ENCODE data around the gene JPH2.

DNA sequence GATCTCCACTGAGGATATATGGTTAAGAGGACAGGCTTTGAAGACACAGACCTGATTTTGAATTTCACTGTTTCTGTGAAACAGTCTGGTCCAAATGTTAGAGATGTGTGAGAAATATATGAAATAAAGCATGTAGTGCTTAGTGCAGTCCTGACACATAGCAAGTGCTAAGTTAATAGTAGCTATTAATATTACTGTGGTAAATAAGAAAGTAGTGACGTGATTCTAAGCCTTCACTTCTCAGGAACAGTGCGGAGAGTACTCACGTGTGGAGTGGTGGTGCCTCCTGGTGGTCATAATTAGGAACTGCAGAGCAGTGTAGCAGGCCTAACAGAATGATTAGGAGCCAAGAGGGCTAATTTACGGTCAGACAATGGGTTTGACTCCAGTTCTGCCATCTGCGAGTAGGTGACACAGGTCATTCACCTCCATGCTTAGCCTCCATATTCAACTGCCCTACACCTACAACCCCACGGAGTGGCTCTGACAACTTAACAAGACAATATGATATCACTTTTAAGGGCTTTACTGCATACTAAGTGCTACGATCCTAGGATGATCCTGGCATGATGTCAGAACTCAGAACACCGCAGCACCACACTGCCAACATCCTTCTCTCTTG, 106.2 kb downstream of the JPH2 start:
- TF ChIP-seq, protein P1, sequence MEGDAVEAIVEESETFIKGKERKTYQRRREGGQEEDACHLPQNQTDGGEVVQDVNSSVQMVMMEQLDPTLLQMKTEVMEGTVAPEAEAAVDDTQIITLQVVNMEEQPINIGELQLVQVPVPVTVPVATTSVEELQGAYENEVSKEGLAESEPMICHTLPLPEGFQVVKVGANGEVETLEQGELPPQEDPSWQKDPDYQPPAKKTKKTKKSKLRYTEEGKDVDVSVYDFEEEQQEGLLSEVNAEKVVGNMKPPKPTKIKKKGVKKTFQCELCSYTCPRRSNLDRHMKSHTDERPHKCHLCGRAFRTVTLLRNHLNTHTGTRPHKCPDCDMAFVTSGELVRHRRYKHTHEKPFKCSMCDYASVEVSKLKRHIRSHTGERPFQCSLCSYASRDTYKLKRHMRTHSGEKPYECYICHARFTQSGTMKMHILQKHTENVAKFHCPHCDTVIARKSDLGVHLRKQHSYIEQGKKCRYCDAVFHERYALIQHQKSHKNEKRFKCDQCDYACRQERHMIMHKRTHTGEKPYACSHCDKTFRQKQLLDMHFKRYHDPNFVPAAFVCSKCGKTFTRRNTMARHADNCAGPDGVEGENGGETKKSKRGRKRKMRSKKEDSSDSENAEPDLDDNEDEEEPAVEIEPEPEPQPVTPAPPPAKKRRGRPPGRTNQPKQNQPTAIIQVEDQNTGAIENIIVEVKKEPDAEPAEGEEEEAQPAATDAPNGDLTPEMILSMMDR (conservative IDR thresholded peaks at IDR 0.05; ENCODE audit: low read depth, low read length), result peak; percentile 99
- TF ChIP-seq POLR2A (IDR thresholded peaks at IDR 0.05; ENCODE audit: low read depth, low read length), result 0 out of 2 replicates have a peak, but pooled peaks have one; percentile 30
- peak; percentile 100 for TF ChIP-seq RAD21 (IDR thresholded peaks at IDR 0.05; ENCODE audit: low read length)
- TF ChIP-seq SMC3 (IDR thresholded peaks at IDR 0.05; ENCODE audit: low read depth, low read length), result peak; percentile 99
- TF ChIP-seq MAFK (IDR thresholded peaks at IDR 0.05; ENCODE audit: low read depth, low read length), result no peak
- no peak for TF ChIP-seq NFE2L2 (IDR thresholded peaks at IDR 0.05; ENCODE audit: low read depth, low read length)
- TF ChIP-seq FOS (IDR thresholded peaks at IDR 0.05; ENCODE audit: low read depth, low read length), result no peak
- TF ChIP-seq RFX5 (IDR thresholded peaks at IDR 0.05; ENCODE audit: low read depth, low read length), result no peak
- no peak for TF ChIP-seq MAZ (IDR thresholded peaks at IDR 0.05; ENCODE audit: borderline replicate concordance, low read depth, low read length)
- TF ChIP-seq BHLHE40 (IDR thresholded peaks at IDR 0.05; ENCODE audit: low read depth, low read length), result peak; percentile 81
- no peak for TF ChIP-seq MXI1 (IDR thresholded peaks at IDR 0.05; ENCODE audit: borderline replicate concordance, low read depth, low read length)
- no peak for TF ChIP-seq CEBPB (IDR thresholded peaks at IDR 0.05; ENCODE audit: low read depth, low read length)
